ENCODE measurements around the gene SNX25.

GRCh38 chr4:185293202-185293601, 83.8 kb downstream of the SNX25 start:
- TF ChIP-seq CTCF (IDR thresholded peaks at IDR 0.05) (no peak), POLR2A (IDR thresholded peaks at IDR 0.05) (no peak)
